ENCODE results near the gene ZNF516.

DNA sequence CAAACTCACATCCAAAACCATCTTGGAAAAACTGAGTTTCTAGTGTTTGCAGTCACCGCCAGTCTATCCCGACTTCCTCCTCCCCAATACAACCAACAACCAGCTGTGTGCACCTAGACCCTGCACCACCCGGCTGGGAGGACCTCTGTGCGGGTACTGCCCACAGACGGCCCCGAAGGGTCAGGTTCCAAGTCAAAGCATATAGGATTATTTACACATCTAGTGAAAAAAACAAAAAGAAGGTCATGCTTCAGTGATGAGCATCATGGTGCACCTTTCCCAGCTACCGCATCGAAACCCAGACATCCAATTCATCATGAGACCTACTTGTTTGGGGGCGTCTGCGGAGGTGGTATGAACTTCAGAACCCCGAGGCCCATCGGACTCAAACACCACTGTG, 124.8 kb downstream of the ZNF516 start:
- TF ChIP-seq ETV6 (conservative IDR thresholded peaks at IDR 0.05 in 1 of 2, IDR thresholded peaks at IDR 0.05 in 1 of 2; ENCODE audit: borderline replicate concordance in 1 of 2, low read depth in 1 of 2) (no peak), RAD21 (IDR thresholded peaks at IDR 0.05; ENCODE audit: insufficient read depth, low read depth, low read length) (no peak), SP1 (IDR thresholded peaks at IDR 0.05; ENCODE audit: low read depth, low read length) (no peak), EED (IDR thresholded peaks at IDR 0.05; ENCODE audit: low read depth) (no peak)
- TF ChIP-seq, protein P1, sequence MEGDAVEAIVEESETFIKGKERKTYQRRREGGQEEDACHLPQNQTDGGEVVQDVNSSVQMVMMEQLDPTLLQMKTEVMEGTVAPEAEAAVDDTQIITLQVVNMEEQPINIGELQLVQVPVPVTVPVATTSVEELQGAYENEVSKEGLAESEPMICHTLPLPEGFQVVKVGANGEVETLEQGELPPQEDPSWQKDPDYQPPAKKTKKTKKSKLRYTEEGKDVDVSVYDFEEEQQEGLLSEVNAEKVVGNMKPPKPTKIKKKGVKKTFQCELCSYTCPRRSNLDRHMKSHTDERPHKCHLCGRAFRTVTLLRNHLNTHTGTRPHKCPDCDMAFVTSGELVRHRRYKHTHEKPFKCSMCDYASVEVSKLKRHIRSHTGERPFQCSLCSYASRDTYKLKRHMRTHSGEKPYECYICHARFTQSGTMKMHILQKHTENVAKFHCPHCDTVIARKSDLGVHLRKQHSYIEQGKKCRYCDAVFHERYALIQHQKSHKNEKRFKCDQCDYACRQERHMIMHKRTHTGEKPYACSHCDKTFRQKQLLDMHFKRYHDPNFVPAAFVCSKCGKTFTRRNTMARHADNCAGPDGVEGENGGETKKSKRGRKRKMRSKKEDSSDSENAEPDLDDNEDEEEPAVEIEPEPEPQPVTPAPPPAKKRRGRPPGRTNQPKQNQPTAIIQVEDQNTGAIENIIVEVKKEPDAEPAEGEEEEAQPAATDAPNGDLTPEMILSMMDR (IDR thresholded peaks at IDR 0.05 in 2 of 3, conservative IDR thresholded peaks at IDR 0.05 in 1 of 3; ENCODE audit: control insufficient read depth in 2 of 3, extremely low read depth in 1 of 3, insufficient read depth in 1 of 3, low read depth in 3 of 3, low read length in 3 of 3) = no peak

All from GM12878 (cell line).